Activated B cell treated with CpG ODN at 0.5 μM for 24 hours (primary cell): ENCODE results near the gene RASL12. TPM values are rescaled to one million over a fixed set of nuclear protein-coding genes. Genes with fewer than 3 reads are reported as not detected.

ENCODE experiments used
- ATAC-seq: fragments of 200-7000 bp; cut with Tn5 transposase; one replicate; pipeline ENCODE4 v1.10.0; 2021; ENCODE audit warnings: low read depth, mild to moderate bottlenecking, moderate library complexity
- CTCF ChIA-PET: fragments of 350-600 bp; sonication (Branson Sonifier 250); formaldehyde crosslinking; loops from one replicate; lab custom pipeline; 2021; ENCODE audit warnings: antibody characterized with exemption; lab: Charles Lee
- POLR2A ChIA-PET: fragments of 350-600 bp; sonication (Branson Sonifier 250); formaldehyde crosslinking; loops from one replicate; lab custom pipeline; 2021; ENCODE audit warnings: antibody characterized with exemption; lab: Charles Lee
- DNase-seq: peaks from one replicate; pipeline ENCODE4 v3.0.0; 2022
- H3K27ac Mint-ChIP-seq: one replicate; pipeline ENCODE4 v1.8.0; 2020; ENCODE audit warnings: mixed read lengths
- H3K27me3 Mint-ChIP-seq: one replicate; pipeline ENCODE4 v1.8.0; 2021; ENCODE audit warnings: mixed read lengths
- H3K36me3 Mint-ChIP-seq: one replicate; pipeline ENCODE4 v1.8.0; 2021; ENCODE audit warnings: low read depth, mixed read lengths
- H3K4me1 Mint-ChIP-seq: one replicate; pipeline ENCODE4 v1.8.0; 2021; ENCODE audit warnings: mixed read lengths
- H3K4me3 Mint-ChIP-seq: one replicate; pipeline ENCODE4 v1.8.0; 2020; ENCODE audit warnings: mild to moderate bottlenecking, mixed read lengths
- H3K9me3 Mint-ChIP-seq: one replicate; pipeline ENCODE4 v1.8.0; 2020; ENCODE audit warnings: mixed read lengths
- CTCF ChIP-seq: fragments of 200-600 bp; IDR thresholded peaks from one replicate; pipeline ENCODE4 v1.8.0; 2022; ENCODE audit warnings: antibody characterized with exemption, mild to moderate bottlenecking
- intact Hi-C: fragments of 100-400 bp; cut with micrococcal nuclease; formaldehyde crosslinking; loops from one replicate; pipeline ENCODE4 v1.15.1; 2024
- total RNA-seq: library from RNA; stranded (reverse); gene quantifications from 2 replicates; pipeline ENCODE4 v1.2.3, GENCODE V29; 2022

The RASL12 gene
- total RNA-seq, 1 donor from 2014 or later: not detected

GRCh38 chr15:65099336-65099735 lies 31.5 kb upstream of the RASL12 start:
- no peaks in the 10 kb centered on the region for H3K4me1 Mint-ChIP-seq
- H3K27ac Mint-ChIP-seq: no peak overlapping the region
- ChIA-PET CTCF (no interaction called here), POLR2A (no interaction called here)
- no peak overlapping the region for H3K4me3 Mint-ChIP-seq
- H3K27me3 Mint-ChIP-seq: no peaks in the 10 kb centered on the region
- no peak for DNase-seq
- peaks cover 55% of the 10 kb centered on the region for H3K36me3 Mint-ChIP-seq
- no peak for TF ChIP-seq CTCF
- intact Hi-C loops: no loop called here
- H3K9me3 Mint-ChIP-seq: no peaks in the 10 kb centered on the region
- ATAC-seq: no peak

- Mint-ChIP-seq H3K4me1 (no peaks in the 10 kb centered on the region), H3K27me3 (no peaks in the 10 kb centered on the region), H3K27ac (no peak overlapping the region), H3K4me3 (no peak overlapping the region), H3K36me3 (peaks cover 47% of the 10 kb centered on the region), H3K9me3 (no peaks in the 10 kb centered on the region)
- ChIA-PET CTCF (no interaction called here), POLR2A (no interaction called here)
- intact Hi-C loops: no loop called here
- ATAC-seq (no peak), DNase-seq (no peak)
- TF ChIP-seq CTCF: no peak
Measured at GRCh38 chr15:65097651-65098263, 30.0 kb upstream of the RASL12 start.

- CTCF ChIA-PET: no interaction called here
- TF ChIP-seq CTCF: no peak
Measured at GRCh38 chr15:65096481-65097385, 28.9 kb upstream of the RASL12 start.

GRCh38 chr15:65095747-65096104 lies 27.9 kb upstream of the RASL12 start:
- Mint-ChIP-seq H3K9me3 (no peaks in the 10 kb centered on the region), H3K27me3 (no peaks in the 10 kb centered on the region), H3K4me3 (no peak overlapping the region), H3K36me3 (peaks cover 38% of the 10 kb centered on the region), H3K27ac (no peak overlapping the region), H3K4me1 (no peaks in the 10 kb centered on the region)
- ATAC-seq (no peak), DNase-seq (no peak)
- POLR2A ChIA-PET: no interaction called here
- TF ChIP-seq CTCF: no peak
- intact Hi-C loops: no loop called here
- CTCF ChIA-PET: no interaction called here

More at GRCh38 chr15:65096481-65097385, 28.9 kb upstream of the RASL12 start:
- intact Hi-C loops: no loop called here
- ATAC-seq (no peak), DNase-seq (no peak)
- Mint-ChIP-seq H3K36me3 (peaks cover 46% of the 10 kb centered on the region), H3K4me3 (no peak overlapping the region), H3K9me3 (no peaks in the 10 kb centered on the region), H3K27ac (no peak overlapping the region), H3K27me3 (no peaks in the 10 kb centered on the region), H3K4me1 (no peaks in the 10 kb centered on the region)
- POLR2A ChIA-PET: no interaction called here

- Mint-ChIP-seq H3K9me3 (no peaks in the 10 kb centered on the region), H3K27ac (no peak overlapping the region), H3K4me3 (no peak overlapping the region), H3K36me3 (peaks cover 33% of the 10 kb centered on the region), H3K27me3 (no peaks in the 10 kb centered on the region), H3K4me1 (no peaks in the 10 kb centered on the region)
- POLR2A ChIA-PET: no interaction called here
- ATAC-seq (no peak), DNase-seq (no peak)
- no peak for TF ChIP-seq CTCF
- intact Hi-C loops: no loop called here
- CTCF ChIA-PET: interaction anchor here (0.6 kb wide), 1 partner anchor 146 kb away, joined by 3 read pairs; no protein-coding TSS in a partner anchor
Measured at GRCh38 chr15:65095011-65095746, 27.4 kb upstream of the RASL12 start.
